GM15510 (cell line): ENCODE data around the gene ERN1.

Experiments used
- POLR2A ChIP-seq: IDR thresholded peaks from 3 replicates; pipeline ENCODE4 v1.6.1; 2011; ENCODE audit warnings: borderline replicate concordance; ENCODE audit not compliant: insufficient read length; ENCODE audit errors: extremely low read depth

The ERN1 gene

DNA sequence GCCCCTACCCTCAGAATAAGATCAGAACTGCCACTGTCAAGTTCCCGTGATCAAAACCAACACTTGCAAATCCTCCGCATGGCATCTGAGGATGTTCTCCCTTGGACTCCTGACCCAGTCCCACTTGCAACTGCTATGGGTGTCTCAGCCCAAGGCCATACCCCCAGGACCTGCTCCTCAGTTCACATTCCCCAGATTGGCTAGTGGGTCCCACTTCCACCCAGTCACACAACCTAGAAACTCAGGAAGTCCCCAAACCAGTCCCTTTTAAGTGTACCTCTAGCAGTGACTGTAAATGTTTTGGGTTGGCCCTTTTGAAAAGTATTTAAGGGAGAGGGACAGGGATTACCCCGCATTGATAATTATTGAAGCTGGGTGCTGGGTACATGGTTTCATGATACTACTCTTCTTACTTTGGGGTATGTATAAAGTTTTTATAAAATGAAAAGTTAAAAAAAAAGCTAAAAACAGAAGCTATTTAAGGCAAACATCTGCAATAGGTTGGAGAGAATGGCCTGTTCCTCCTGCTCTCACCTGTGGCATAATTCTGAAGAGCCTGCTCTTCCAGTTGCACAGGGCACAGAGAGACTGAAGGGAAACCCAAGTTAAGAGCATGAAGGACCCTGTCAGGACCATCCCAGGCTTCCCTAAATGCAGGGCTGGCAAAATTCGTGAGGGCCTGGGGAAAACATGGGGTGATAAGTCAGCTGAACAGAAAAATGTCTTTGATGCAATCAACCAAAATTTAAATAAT is 42.5 kb downstream of the ERN1 start:
- TF ChIP-seq POLR2A: no peak

DNA sequence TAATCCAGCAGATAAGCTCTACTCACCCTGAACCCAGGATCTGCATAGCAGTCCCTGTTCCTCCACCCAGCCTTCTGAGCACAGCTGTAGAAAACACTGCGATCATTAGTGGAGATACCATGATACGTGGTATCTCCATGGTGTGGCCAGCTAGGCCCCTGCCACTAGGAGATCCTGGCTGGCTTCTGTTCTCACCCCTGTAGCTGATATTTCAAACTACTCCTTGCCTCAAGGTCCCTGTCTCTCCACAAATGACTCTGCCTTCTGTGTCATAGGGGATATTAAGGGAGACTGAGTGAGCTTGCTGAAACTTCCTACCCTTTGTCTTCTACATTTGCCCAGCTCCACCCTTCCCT is 44.3 kb downstream of the ERN1 start:
- TF ChIP-seq POLR2A: no peak

DNA sequence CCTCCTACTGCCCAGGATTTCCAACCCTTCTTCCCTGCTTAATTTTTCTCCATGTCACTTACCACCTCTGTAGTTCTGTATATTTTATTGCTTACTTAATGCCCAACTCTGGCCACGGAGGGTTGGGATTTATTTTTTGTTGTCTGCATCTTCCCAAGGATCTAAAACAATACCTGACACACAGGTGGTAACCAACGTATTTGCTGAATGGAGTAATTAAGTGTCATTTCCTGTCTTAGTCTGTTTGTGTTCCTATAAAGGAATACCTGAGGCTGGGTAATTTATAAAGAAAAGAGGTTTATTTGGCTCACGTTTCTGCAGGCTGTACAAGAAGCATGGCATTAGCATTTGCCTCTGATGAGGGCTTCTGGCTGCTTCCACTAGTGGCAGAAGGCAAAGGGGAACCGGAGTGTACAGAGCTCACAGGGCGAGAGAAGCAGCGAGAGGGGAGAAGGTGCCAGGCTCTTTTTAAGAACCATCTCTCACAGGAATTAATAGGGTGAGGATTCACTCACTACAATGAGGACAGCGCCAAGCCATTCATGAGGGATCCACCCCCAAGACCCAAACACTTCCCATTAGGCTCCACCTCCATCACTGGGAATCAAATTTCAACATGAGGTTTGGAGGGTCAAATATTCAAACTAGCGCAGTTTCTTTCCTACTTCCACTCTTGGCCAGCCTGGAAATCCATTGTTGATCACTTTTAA is 44.8 kb downstream of the ERN1 start:
- no peak for TF ChIP-seq POLR2A

DNA sequence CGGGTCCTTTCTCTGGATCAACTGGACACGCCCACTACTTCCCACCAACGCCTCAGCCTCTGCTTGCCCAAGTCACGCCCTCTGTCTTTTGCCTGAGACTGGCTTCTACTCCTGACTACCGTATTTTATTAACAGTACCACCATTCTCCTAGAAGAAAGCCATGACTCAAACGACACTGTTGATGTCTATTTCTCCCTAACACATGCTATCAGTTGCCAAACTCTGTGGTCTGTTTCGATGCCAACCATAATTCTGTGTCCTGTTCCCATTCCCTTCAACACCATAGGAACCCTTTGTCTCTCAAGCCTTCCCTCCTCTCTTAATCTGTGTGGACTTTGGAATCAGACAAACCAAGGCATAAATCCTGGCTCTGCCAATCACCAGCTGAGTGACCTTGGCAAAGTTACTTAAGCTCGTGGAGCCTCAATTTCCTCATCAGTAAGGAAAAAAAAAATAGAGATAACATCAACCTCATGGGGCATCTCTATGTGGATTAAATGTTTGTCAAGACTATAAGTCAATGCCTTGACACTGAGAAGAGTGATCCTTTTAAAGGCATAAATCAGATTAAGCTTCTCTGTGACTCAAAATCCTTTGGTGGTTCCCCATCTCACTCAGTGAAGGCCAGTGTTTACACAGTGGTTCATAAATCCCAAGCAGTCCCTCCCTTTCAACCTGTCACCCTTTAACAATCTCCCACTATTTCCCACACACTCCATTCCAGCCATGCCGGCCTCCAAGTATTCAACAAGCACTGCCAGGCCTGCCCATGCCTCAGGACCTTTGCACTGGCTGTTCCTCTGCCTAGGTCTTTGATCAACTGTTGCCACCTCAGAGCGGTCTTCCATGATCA is 45.6 kb downstream of the ERN1 start:
- no peak for TF ChIP-seq POLR2A

DNA sequence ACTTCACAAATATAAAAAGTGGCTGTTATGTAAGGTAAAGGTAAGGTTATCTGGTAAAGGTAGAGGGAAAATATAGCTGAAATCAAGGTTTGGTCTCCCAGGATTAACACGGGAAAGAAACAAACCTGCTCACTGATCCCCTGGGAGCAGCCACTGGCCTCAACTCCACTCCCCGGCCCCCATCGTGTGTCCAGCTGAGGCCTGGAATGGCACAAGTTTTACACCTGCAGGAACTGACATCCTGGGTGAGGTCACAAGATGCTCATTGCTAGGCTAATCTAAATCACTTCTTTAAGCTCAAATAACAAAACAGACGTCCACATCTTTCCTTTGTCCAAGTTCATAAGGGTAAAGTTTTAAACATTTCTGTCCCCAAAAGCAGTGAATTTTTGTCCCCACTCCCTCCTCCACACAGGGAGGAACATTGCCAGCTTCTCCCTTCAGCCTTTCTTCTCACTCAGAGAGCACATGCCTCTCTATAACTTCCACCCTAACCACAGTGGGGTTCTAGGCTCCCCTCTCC is 46.3 kb downstream of the ERN1 start:
- TF ChIP-seq POLR2A: no peak

DNA sequence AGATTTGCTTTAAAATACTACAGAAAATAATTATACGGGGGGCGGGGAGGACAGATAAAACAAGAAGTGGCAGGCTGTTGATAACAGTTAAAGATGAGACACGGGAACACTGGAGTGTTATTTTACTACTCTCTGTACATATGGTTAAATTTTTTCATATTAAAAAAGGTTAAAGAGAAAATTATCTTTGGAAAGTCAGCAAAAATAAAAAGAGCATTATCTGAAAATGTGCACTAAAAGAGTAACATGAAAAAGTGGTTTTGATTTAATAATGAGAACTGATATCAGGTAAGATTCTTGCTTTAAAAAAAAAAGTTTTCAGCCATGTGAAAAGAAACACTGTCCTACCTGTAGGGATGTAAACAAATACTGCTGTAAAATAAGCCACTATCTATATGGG is 46.9 kb downstream of the ERN1 start:
- no peak for TF ChIP-seq POLR2A

DNA sequence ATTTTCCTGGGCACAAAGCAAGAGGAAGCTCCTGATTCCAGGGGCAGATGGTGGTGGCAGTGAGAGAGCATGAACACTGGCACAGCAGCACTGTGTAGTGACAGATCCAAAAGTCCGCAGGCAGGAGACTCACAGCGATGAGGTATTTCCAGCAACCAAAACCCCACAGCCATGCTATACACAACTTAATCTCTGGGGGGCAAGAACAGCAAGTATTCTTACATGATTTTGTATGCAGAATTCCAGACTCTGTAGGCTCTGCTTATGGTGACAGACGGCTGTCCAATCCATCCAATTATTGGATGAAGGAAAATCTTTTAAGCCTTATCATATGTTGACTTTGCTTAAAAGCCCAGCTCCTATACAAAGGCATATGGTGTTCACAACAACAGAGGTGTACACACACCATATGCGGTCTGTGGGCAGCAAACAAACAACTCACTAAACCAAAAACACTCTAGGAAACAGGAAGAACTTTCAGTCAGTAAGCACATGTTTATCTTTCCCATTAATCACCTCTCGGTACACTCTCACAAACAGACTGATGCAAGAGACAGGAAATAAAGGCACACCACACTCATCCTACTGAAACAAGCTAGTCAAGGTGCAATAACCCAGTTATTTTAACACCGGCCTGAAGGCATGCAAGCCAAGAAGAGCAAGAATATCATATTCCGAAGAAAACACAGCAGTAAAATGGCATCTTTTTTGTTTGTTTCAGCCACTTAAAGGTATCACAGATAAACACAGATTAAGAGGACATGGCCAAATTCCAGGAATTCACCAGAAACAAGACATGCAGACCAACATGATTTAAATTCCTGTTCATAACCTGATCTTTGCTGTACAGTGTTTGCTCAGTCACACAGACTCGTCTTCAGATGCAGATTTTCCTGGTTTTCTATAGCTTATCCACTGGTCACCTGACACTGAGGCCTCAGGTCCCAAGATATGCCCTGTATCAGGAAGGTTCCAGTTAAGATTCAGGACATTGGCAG is 47.8 kb downstream of the ERN1 start:
- no peak for TF ChIP-seq POLR2A

DNA sequence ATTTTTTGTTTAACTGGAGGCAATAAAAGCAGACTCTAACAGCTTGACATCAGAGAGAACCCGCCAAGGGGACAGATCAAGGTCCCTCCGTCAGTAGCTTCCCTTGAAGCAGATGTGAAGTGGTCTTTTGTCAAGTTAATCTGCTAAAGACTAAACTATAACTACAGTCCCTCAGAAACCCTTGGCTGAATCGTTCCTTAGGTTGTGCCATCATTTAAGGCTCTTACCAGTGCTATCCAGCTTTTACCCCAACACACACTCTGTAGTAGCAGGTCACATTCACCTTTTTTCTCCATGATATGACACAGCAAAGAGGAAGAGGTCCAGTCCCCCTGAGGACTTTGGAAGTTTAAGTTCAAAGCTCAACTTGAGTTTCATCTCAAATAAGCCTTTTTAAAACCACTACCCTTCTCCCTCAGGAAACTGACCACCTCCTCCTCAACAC is 49.7 kb downstream of the ERN1 start:
- TF ChIP-seq POLR2A: no peak

DNA sequence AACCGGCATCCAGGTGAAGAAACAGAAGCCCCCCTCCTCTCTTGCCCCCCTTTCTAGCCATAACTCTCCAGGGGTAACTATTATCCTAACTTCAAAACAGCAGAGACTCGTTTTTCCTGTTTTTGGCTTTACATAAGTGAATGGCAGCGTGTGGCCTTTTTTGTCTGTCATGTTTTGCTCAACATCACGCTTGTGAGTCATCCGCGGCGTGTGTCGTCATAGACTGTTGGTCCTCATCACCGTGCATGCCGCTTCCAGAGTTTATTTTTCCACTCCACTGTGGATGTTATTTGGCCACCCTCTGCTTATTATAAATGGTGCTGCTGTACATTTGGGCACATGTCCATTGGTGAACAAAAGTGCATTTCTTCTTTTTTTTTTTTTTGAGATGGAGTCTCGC is 52.6 kb downstream of the ERN1 start:
- TF ChIP-seq POLR2A: no peak

DNA sequence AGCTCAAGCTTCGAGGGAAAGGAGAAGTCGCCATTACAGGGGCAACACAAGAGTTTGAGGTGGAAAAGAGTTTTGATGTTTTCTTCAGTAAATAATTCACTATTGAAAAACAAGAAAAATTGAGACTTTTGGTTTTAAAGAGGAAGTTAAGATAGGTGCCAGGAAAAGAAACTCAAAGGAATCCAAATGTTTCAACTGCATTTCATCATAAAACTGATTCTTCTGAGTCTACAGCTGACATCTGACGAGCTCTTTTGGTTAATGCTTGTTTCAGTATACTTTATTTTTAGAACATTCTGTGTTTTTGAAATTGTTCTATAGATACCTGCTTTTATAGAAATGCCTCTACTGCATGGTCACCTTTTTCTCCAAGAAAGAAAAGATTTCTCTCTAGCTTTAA is 54.0 kb downstream of the ERN1 start:
- TF ChIP-seq POLR2A: no peak

DNA sequence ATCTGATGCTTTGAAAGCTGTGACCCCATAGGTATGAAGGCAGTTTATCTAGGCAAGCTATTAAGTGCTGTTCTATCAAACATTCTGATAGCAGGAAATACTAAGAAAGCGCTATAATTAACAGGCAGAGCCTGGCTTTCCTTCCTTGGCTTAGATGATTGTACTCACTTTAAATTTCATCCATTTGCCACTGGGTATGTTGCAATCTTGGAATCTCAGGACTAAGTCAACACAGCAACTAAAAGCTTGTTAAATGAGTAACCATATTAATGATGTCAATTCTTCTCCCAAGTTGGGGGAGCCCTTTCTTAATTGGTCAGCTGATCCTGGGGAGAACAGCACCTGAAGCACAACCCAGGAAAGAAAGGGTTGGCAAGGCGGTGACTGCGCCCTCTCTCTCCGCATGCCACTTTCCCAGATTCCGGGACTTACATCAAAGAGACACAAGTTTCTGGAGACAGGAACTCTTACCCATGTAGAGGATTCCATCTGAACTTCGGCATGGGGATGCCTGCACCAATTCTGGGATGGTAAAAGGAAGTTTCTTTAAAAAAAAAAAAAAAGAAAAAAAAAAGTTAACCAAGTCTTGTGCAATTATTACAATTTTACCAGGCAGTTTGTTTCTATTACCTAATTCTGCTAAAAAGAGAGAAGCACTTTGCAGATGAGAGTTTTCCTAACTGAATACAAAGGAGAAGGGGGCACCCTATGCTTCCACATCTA is 55.1 kb downstream of the ERN1 start:
- no peak for TF ChIP-seq POLR2A

DNA sequence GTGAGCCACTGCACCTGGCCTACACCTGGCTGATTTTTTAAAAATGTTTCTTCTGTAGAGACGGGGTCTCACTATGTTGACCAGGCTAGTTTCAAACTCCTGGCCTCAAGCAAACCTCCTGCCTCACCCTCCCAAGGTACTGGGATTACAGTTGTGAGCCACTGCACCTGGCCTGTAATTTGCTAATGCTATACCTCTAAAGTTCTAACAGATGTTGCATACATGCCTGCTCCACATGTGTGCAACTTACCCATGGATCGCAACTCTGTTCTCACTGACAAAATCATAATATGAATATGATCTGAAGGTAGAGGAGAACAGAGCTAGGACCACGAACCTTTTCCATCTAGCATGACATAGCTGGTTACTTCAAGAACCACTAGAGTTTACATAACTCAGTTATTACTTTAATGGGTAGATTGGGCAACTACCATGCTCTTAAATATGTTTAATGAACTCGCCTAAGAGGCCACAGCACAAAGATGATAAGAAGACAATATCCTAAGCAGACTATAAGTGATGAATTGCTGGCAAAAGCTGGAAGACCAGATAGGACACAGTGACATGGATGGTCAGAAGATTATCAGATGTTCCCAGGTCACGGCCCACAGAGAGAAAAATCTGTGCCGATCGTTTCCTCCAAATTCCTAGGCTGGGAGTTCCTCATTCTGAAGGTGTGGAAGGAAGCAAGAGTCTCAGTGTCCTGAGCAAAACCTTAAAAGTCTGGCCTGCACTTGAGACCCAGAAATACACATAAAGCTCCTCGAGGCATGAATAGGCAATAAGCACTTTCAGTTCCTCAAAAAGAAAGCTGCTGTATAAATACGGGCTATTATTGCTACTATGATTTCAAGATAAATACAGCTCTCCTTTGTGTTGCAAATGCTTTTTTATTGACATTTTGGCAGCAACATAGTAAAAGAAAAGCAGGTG is 55.9 kb downstream of the ERN1 start:
- no peak for TF ChIP-seq POLR2A
